K562 treated with DMSO at 1 percent for 12 hours (cell line): ENCODE results near the gene EXOG. TPM values are rescaled to one million over a fixed set of nuclear protein-coding genes. Genes with fewer than 3 reads are reported as not detected.

Experiments
- total RNA-seq: library from RNA; unstranded; fragments of 300-600 nt; gene quantifications from 2 replicates; pipeline ENCODE4 v1.2.3, GENCODE V29; 2022; ENCODE audit not compliant: insufficient read depth

The EXOG gene
- 2.2 and 9.5 TPM in 2 replicates for total RNA-seq

GRCh38 chr3:38496131-38496910 is at the start of gene EXOG:
Gene EXOG, plus strand, starts transcription at chr3:38496340. Its CDS starts 28 bp downstream, at chr3:38496368.

GRCh38 chr3:38453075-38453912 is 42.8 kb upstream of the EXOG start, which contains the start of gene ACVR2B:
Gene ACVR2B, plus strand, starts transcription at chr3:38453890. Its CDS starts 433 bp downstream, at chr3:38454323.

Other genes starting within 250 kb of the EXOG start
- not detected in 2 replicates for gene SLC22A13, start 230.5 kb upstream of the EXOG start, total RNA-seq
- gene SLC22A14, start 214.0 kb upstream of the EXOG start, total RNA-seq, result not detected in 2 replicates
- 3.8 and 9.4 TPM in 2 replicates for gene XYLB, start 149.6 kb upstream of the EXOG start, total RNA-seq
- 2.5 and 10.1 TPM in 2 replicates for gene ACVR2B, start 42.5 kb upstream of the EXOG start, total RNA-seq
- gene SCN5A, start 153.3 kb downstream of the EXOG start, total RNA-seq, result not detected in 2 replicates